Measurements from ENCODE around the gene CCSER1.

- TF ChIP-seq CTCF (conservative IDR thresholded peaks at IDR 0.05; ENCODE audit: low read length) (no peak), EZH2phosphoT487 (IDR thresholded peaks at IDR 0.05; ENCODE audit: borderline replicate concordance) (no peak)
Observed at GRCh38 chr4:90124276-90124675, 2.9 kb upstream of the CCSER1 start.

All from Loucy (cell line).